ENCODE measurements around the gene MSANTD3. TPM values are rescaled to one million over a fixed set of nuclear protein-coding genes. Genes with fewer than 3 reads are reported as not detected.

MSANTD3 gene
- total and polyA plus RNA-seq, 2 of the 4 experiments (the other 2 are of a cell fraction): 45.5 to 55.9 TPM

DNA sequence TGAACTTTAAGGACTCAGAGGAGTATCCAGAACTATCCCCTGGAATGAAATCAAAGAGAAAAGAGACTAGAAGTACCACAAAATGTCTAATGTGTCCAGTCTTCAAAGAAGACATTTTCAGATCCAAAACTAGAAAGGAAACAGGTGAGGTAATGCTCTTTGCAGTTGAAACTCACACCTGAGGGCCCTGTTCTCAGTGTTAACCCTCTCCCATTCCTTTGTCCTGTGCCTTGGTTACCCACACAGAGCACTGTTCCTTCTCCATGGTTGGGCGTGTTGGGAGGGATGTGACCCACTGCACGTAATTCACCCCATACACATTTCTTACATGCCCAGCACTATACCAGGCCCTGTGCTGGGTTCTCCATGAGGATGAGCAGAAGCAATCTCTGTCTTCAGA lies 21.3 kb downstream of the MSANTD3 start:
- Histone ChIP-seq H2AK9ac (replicated peaks; ENCODE audit: low read depth, low read length, poor library complexity) (no peak overlapping the region), H2BK20ac (ENCODE audit: low read depth, low read length) (no peak overlapping the region), H2BK120ac (ENCODE audit: low read depth, low read length) (no peak overlapping the region), H3K56ac (ENCODE audit: extremely low read depth, insufficient read depth, low read length) (no peak overlapping the region), H3K27ac (ENCODE audit: insufficient read depth, low read length) (no peak overlapping the region), H3K4me1 (ENCODE audit: control insufficient read depth, insufficient read depth, low read length) (peaks cover 10% of the 10 kb centered on the region), H3K9ac (ENCODE audit: low read depth, low read length) (no peak overlapping the region), H3K23ac (ENCODE audit: low read depth, low read length) (no peak overlapping the region), H3K27me3 (ENCODE audit: control insufficient read depth, insufficient read depth, low read length) (no peaks in the 10 kb centered on the region), H2BK5ac (ENCODE audit: low read depth, low read length, poor library complexity, severe bottlenecking) (no peak overlapping the region), H3K36me3 (ENCODE audit: control insufficient read depth, insufficient read depth, low read length) (peaks cover 25% of the 10 kb centered on the region), H4K20me1 (ENCODE audit: insufficient read depth, low read length) (peaks cover 56% of the 10 kb centered on the region), H2AFZ (replicated peaks; ENCODE audit: low read length, poor library complexity) (no peak overlapping the region), H3K9me1 (ENCODE audit: insufficient read depth, low read length) (peaks cover 15% of the 10 kb centered on the region), H4K91ac (ENCODE audit: insufficient read depth, low read depth, low read length) (no peak overlapping the region), H3K14ac (replicated peaks; ENCODE audit: low read depth, low read length) (no peak overlapping the region), H3K4me2 (ENCODE audit: low read depth, low read length) (no peak overlapping the region), H3K9me3 (ENCODE audit: control insufficient read depth, insufficient read depth, low read length) (peaks cover 2% of the 10 kb centered on the region; the same call in 1 of the 2 replicates), H3K4ac (ENCODE audit: low read depth, low read length) (no peak overlapping the region), H3K4me3 (ENCODE audit: insufficient read depth, low read depth, low read length) (no peak overlapping the region), H4K5ac (ENCODE audit: low read depth, low read length) (no peak overlapping the region), H4K8ac (ENCODE audit: low read depth in 2 of 2, low read length in 2 of 2) (no peak overlapping the region), H2AK5ac (ENCODE audit: low read depth, low read length) (no peak overlapping the region), H2BK15ac (ENCODE audit: low read depth, low read length) (no peak overlapping the region), H3K18ac (ENCODE audit: low read depth, low read length) (no peak overlapping the region), H3K79me1 (ENCODE audit: low read depth in 1 of 2, low read length in 2 of 2) (peaks cover 27 to 77% of the 10 kb centered on the region in 2 experiments)
- DNase-seq (no peak), ATAC-seq (ENCODE audit: low read depth) (no peak)
- TF ChIP-seq FOS (IDR thresholded peaks at IDR 0.05; ENCODE audit: low read depth, low read length): no peak
- TF ChIP-seq RCOR1 (IDR thresholded peaks at IDR 0.05; ENCODE audit: insufficient replicate concordance, low read length): no peak
- TF ChIP-seq MAZ (IDR thresholded peaks at IDR 0.05; ENCODE audit: borderline replicate concordance, low read depth, low read length): no peak
- no peak for TF ChIP-seq NFE2L2 (IDR thresholded peaks at IDR 0.05; ENCODE audit: low read depth, low read length)
- no peak for TF ChIP-seq MAFK (IDR thresholded peaks at IDR 0.05; ENCODE audit: low read depth, low read length)
- no peak for TF ChIP-seq RFX5 (IDR thresholded peaks at IDR 0.05; ENCODE audit: low read depth, low read length)
- intact Hi-C loops (cut with micrococcal nuclease): no loop called here
- POLR2A ChIA-PET (ENCODE audit: unreplicated experiment): no interaction called here
- in situ Hi-C loops (cut with MboI; ENCODE audit: low sequenced_read_pairs): no loop called here
- no TSS peak for BruUV-seq (replicated peaks)
- dilution Hi-C loops (cut with HindIII; ENCODE audit: low sequenced_read_pairs, unreplicated experiment): no loop called here
- WGBS, 2 experiments (ENCODE audit: extremely low coverage in 2 of 2, insufficient read length in 1 of 2): no CpG with 5 or more reads among the region's 2 CpGs
- CTCF ChIA-PET: no interaction called here
